ENCODE results near the gene DNLZ. TPM values are rescaled to one million over a fixed set of nuclear protein-coding genes. Genes with fewer than 3 reads are reported as not detected.
A peak's percentile ranks its signal among the peaks of the same experiment; 100 is the strongest.

Gene DNLZ
- total and polyA plus RNA-seq, 11 donors, result 21.3 to 67.8 (median 33.6) TPM

- peaks cover 0 to 54% (median 42%) of the 10 kb centered on the region in 12 donors for H3K4me1 ChIP-seq
- intact Hi-C loops (cut with DNase I), result no loop called here
- peak overlapping the region in 9 of 12 donors; percentile 10 to 52 (median 24) for H3K4me3 ChIP-seq
- H3K36me3 ChIP-seq, result peaks cover 0 to 11% (median 0%) of the 10 kb centered on the region in 9 donors
- no peak for DNase-seq
- no peaks in the 10 kb centered on the region for H3K9me3 ChIP-seq
- no peak for ATAC-seq
- TF ChIP-seq POLR2A (IDR thresholded peaks at IDR 0.05), result no peak
- peak in 2 of 12 donors; percentile 1 to 3 for TF ChIP-seq CTCF (IDR thresholded peaks at IDR 0.05)
- H3K27ac ChIP-seq, result peak overlapping the region in 11 of 12 donors; percentile 21 to 94 (median 68)
- WGBS, 4 donors, result 33 to 76% (median 64%) methylated on average over 4 to 10 of the region's 10 CpGs
- H3K27me3 ChIP-seq, result no peaks in the 10 kb centered on the region
These were observed 17.4 kb downstream of the DNLZ start for GRCh38 chr9:136346157-136346481.

DNA sequence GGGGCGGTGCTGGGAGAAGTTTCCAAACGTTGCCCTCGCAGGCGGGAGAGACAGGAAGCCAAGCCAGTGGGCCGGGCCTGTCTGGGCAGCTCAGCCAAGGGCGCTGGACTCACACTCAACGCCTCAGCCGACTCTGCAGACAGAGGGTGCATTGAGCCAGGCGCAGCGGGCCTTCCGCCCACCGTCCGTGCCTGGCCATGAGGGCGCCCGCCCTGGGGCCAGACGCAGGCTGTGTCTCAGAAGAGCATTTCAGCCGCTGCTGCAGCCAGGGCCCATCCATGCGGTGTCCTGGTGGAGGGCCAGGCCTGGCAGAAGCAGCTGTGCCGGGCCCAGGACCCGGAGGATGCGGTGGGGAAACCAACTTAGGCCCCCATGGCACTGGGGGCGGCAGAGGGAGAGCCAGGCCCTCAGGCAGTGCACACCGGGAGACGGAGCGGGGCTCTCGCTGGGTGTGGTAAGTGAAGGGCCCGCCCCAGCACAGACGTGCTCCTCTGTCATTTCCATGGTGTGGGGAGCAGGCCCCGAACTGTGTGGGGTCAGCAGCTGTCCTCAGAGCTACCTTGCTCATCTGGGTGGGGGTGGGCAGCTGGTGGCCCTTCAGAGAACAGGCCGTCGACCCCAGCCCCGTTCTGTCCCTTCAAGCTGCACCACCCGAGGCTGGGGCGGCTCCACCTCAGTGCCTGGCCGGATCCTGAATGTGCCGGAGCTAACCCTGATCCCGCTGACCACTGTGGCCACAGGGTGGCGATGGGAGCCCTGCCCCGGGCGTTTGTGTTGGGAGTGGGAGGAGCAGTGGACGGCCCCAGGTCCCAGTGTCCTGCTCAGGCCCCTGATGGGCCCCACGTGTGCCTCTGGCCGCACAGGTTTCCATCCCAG lies 18.0 kb downstream of the DNLZ start:
- ATAC-seq, result peak; percentile 39 to 57 (median 44)
- 43 to 49% (median 47%) methylated on average over 7 to 43 of the region's 43 CpGs for WGBS, 4 donors
- TF ChIP-seq POLR2A (IDR thresholded peaks at IDR 0.05), result no peak
- peak in 11 of 12 donors; percentile 19 to 69 (median 53) for TF ChIP-seq CTCF (IDR thresholded peaks at IDR 0.05)
- peak in 4 of 5 donors; percentile 68 to 85 (median 79) for DNase-seq
- H3K27ac ChIP-seq, result peak overlapping the region; percentile 18 to 94 (median 64)
- peaks cover 0 to 60% (median 42%) of the 10 kb centered on the region in 12 donors for H3K4me1 ChIP-seq
- no peaks in the 10 kb centered on the region for H3K9me3 ChIP-seq
- peaks cover 0 to 11% (median 0%) of the 10 kb centered on the region in 9 donors for H3K36me3 ChIP-seq
- no peaks in the 10 kb centered on the region for H3K27me3 ChIP-seq
- intact Hi-C loops (cut with DNase I), result loop anchor here in 1 of 10 donors (2.0 kb wide), 1 partner anchor 17 kb away; the partner anchor contains the start of gene DNLZ
- peak overlapping the region in 9 of 12 donors; percentile 10 to 52 (median 24) for H3K4me3 ChIP-seq

- intact Hi-C loops (cut with DNase I), result loop anchor here in 1 of 10 donors (2.0 kb wide), 1 partner anchor 18 kb away; the partner anchor contains the start of gene DNLZ
- TF ChIP-seq CTCF (IDR thresholded peaks at IDR 0.05) (no peak), POLR2A (IDR thresholded peaks at IDR 0.05) (no peak)
- WGBS, 4 donors, result 76 to 81% (median 79%) methylated on average over 19 to 21 of the region's 21 CpGs
- ATAC-seq (no peak), DNase-seq (no peak)
- Histone ChIP-seq H3K36me3 (peaks cover 0 to 9% (median 0%) of the 10 kb centered on the region in 9 donors), H3K4me1 (peaks cover 0 to 62% (median 42%) of the 10 kb centered on the region in 12 donors), H3K27ac (peak overlapping the region in 11 of 12 donors; percentile 18 to 94 (median 73)), H3K27me3 (no peaks in the 10 kb centered on the region), H3K4me3 (peak overlapping the region in 4 of 12 donors; percentile 21 to 49 (median 30)), H3K9me3 (no peaks in the 10 kb centered on the region)
These were observed 18.8 kb downstream of the DNLZ start for GRCh38 chr9:136344544-136345280.

Measured in heart left ventricle (tissue), 16 donors.